ENCODE results near the gene TMEM120B.

The TMEM120B gene

GRCh38 chr12:121806009-121806545 lies 93.5 kb downstream of the TMEM120B start:
- no peak for DNase-seq

GRCh38 chr12:121806546-121807423 lies 94.2 kb downstream of the TMEM120B start:
- DNase-seq = no peak

- DNase-seq = no peak
Measured at GRCh38 chr12:121807642-121808347, 95.2 kb downstream of the TMEM120B start.

GRCh38 chr12:121808623-121809022 lies 96.1 kb downstream of the TMEM120B start:
- no peak for DNase-seq

GRCh38 chr12:121809712-121810116 lies 97.2 kb downstream of the TMEM120B start:
- DNase-seq = no peak

GRCh38 chr12:121810234-121810817 lies 97.8 kb downstream of the TMEM120B start:
- no peak for DNase-seq

GRCh38 chr12:121810833-121811433 lies 98.4 kb downstream of the TMEM120B start:
- DNase-seq = no peak

- DNase-seq = peak; percentile 61
Measured at GRCh38 chr12:121811434-121812319, 99.1 kb downstream of the TMEM120B start.

GRCh38 chr12:121812320-121812871 lies 99.8 kb downstream of the TMEM120B start:
- peak; percentile 42 for DNase-seq

GRCh38 chr12:121812921-121813896 lies 100.7 kb downstream of the TMEM120B start:
- DNase-seq = no peak

- no peak for DNase-seq
Measured at GRCh38 chr12:121813951-121814350, 101.4 kb downstream of the TMEM120B start.

- no peak for DNase-seq
Measured at GRCh38 chr12:121814429-121815119, 102.0 kb downstream of the TMEM120B start.

GRCh38 chr12:121815263-121815662 lies 102.7 kb downstream of the TMEM120B start:
- DNase-seq = no peak

GRCh38 chr12:121816925-121817647 lies 104.5 kb downstream of the TMEM120B start:
- no peak for DNase-seq

- no peak for DNase-seq
Measured at GRCh38 chr12:121817648-121818043, 105.1 kb downstream of the TMEM120B start.

GRCh38 chr12:121819212-121819949 lies 106.8 kb downstream of the TMEM120B start:
- no peak for DNase-seq

- no peak for DNase-seq
Measured at GRCh38 chr12:121820056-121820455, 107.5 kb downstream of the TMEM120B start.

- no peak for DNase-seq
Measured at GRCh38 chr12:121822393-121823100, 110.0 kb downstream of the TMEM120B start.

Measured in NCI-H2107 (cell line).